ENCODE data around the gene SLC35G6.

Gene SLC35G6

DNA sequence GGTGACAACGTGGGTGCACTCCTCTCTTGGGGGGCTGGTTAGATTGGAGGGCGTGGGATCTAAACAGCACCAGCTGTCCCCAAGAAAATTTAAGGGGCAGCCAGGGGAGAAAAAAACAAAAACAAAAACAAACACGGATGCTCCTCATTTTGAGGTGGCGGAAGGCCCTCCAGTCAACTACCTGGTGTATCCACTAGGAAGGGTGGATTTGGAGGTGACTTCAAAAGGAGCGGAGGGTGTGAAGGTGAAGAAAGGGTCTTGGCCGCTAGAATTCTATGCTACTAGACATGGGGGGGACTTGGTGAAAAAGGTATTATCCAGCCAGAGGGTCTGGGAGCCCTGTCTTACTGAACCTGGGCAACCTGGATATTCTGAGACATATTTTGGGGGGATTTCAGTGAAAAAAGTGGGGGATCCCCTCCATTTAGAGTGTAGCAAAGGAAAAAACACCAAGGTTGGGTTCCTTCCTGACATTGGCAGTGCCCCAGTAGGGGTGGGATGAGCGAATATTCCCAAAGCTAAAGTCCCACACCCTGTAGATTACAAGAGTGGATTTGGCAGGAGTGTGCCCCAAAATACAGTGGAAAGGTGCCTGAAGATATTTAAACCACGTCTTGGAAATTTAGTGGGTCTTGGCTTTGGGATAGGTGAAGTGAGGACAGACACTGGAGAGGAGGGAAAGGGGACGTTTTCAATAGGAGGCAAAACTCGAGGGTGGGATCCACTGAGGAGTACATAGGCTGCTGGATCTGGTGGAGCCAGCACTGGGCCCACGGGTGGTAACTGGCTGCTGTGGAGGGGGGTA, 42.4 kb upstream of the SLC35G6 start:
- DNase-seq (ENCODE audit: low spot score): no peak
- H3K27ac ChIP-seq: no peak overlapping the region
- TF ChIP-seq, protein P1, sequence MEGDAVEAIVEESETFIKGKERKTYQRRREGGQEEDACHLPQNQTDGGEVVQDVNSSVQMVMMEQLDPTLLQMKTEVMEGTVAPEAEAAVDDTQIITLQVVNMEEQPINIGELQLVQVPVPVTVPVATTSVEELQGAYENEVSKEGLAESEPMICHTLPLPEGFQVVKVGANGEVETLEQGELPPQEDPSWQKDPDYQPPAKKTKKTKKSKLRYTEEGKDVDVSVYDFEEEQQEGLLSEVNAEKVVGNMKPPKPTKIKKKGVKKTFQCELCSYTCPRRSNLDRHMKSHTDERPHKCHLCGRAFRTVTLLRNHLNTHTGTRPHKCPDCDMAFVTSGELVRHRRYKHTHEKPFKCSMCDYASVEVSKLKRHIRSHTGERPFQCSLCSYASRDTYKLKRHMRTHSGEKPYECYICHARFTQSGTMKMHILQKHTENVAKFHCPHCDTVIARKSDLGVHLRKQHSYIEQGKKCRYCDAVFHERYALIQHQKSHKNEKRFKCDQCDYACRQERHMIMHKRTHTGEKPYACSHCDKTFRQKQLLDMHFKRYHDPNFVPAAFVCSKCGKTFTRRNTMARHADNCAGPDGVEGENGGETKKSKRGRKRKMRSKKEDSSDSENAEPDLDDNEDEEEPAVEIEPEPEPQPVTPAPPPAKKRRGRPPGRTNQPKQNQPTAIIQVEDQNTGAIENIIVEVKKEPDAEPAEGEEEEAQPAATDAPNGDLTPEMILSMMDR (IDR thresholded peaks at IDR 0.05): no peak
- peak overlapping the region; percentile 74 for H3K4me3 ChIP-seq

DNA sequence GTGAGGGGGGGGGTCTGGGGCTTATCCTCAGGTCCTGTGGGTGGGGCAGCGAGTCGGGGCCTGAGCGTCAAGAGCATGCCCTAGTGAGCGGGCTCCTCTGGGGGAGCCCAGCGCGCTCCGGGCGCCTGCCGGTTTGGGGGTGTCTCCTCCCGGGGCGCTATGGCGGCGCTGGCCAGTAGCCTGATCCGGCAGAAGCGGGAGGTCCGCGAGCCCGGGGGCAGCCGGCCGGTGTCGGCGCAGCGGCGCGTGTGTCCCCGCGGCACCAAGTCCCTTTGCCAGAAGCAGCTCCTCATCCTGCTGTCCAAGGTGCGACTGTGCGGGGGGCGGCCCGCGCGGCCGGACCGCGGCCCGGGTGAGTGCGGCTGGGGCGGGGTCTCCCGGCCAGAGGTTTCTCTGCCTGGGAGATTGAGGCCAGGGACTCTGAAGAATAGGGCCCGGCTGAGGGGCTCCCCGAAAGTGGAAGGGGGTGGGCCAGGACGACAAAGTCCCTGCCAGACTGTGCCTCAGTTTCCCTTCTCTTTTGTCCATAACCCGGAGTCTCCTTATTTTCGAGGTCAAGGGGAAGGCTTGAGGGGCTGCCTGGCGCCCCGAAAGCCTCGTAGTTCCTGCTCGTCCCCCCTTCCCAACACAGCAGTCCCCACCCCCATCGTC, 41.7 kb upstream of the SLC35G6 start, which contains the start of gene FGF11:
TSS of gene FGF11 (plus strand) at position 51 of the 651 bp plus-strand sequence. CDS start at position 160, 109 bp downstream.
- TF ChIP-seq, protein P1 (IDR thresholded peaks at IDR 0.05): no peak
- no peak for DNase-seq (ENCODE audit: low spot score)
- H3K4me3 ChIP-seq: peak within 1 kb of the TSS; percentile 74
- H3K27ac ChIP-seq: peak within 1 kb of the TSS in 1 of 2 donors; percentile 86

DNA sequence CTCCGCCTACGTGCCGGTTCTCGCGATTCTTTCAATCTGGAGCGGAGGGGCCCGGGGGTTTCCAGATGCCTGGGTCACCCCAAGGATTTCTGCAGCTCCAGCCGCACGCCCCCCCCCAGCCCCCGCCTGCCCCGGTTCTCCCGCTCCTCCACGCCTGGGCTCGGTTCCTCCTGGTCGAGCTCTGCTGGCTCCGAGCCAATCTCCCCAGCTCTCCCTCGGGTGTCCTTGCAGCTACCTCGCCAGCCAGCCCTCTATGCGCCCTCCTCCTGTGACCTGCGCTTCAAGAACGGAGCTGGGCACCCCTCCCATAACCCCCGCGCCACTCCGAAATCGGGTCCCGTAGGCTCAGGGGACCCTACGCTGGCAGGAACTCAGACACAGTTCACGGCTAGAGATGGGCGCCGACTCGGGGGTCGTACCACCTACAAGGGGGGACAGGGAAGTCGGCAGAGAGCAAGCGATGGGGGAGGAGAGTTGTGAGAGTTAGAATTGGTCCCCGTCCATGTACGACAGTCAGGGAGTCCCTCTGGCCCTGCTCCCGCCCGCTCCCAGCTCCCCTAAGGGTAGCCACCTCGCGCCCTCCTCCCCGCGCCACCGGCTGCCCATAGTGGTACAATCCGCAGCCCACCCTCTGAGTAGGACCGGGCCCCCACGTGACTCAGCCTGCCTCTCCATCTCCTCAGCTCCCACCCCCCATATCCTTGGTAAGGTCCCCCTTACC, 41.0 kb upstream of the SLC35G6 start:
- peak overlapping the region; percentile 61 for H3K4me3 ChIP-seq
- no peak for DNase-seq (ENCODE audit: low spot score)
- peak overlapping the region in 1 of 2 donors; percentile 0 for H3K27ac ChIP-seq
- TF ChIP-seq, protein P1 (IDR thresholded peaks at IDR 0.05): no peak

DNA sequence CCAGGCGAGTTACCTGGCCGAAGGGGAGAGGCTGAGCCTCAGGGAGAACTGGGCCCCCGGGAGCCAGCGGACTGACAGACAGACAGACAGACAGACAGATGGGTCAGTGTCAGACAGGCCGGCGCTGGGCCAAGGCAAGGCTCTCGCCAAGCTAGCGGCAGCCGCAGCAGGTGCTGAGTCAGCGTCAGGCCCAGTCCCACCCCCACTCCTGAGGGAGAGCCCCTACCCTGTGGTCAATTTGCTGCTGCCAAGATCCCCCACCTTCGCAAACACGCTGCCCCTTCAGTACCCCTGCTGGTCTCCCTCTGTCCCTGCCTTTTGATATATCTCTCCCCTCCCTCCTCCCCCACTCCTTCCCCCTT, 40.4 kb upstream of the SLC35G6 start:
- Histone ChIP-seq H3K27ac (peak overlapping the region in 1 of 2 donors; percentile 0), H3K4me3 (peak overlapping the region; percentile 61)
- TF ChIP-seq, protein P1 (IDR thresholded peaks at IDR 0.05): no peak
- no peak for DNase-seq (ENCODE audit: low spot score)

DNA sequence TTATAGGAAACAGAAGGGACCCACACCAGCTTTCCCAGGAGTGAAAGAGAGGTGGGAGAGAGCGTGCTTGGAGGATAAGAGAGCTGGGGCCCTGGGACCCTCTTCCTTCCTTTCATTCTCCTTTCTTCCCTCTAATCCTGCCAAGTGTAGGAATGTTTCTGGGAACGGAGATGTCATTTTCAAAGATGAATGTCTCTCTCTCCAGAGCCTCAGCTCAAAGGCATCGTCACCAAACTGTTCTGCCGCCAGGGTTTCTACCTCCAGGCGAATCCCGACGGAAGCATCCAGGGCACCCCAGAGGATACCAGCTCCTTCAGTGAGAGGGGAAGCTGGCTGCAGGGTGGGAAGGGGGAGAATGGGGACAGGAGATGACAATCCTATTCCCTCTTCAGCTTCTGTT, 40.0 kb upstream of the SLC35G6 start:
- no peak for DNase-seq (ENCODE audit: low spot score)
- no peak overlapping the region for H3K27ac ChIP-seq
- TF ChIP-seq, protein P1 (IDR thresholded peaks at IDR 0.05): no peak
- H3K4me3 ChIP-seq: no peak overlapping the region

DNA sequence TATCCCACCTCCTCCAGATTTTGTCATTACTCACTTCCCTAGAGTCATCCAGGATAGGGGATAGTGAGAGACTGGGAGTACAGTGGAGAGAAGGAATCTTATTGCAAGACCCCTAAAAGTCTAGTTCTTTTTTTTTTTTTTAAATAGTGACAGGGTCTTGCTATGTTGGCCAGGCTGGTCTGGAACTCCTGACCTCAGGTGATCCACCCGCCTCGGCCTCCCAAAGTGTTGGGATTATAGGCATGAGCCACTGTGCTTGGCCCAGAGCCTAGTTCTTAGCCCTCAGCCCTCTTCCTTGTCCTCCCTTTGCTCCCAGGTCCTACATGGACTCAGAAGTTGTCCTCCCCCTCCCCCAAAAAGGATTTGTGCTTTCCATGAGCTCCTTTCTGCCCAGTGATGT, 39.1 kb upstream of the SLC35G6 start:
- Histone ChIP-seq H3K4me3 (no peak overlapping the region), H3K27ac (no peak overlapping the region)
- TF ChIP-seq, protein P1 (IDR thresholded peaks at IDR 0.05): no peak
- DNase-seq (ENCODE audit: low spot score): no peak

Data from coronary artery (tissue), 2 donors.